DMS114 treated with DMSO at 0.1 percent for 48 hours (cell line): ENCODE data around the gene CENPF.
"Not testable (repeated sequence)": the region's sequence is repeated elsewhere in the genome, so short reads cannot be mapped to it uniquely, and the experiment has no call there.

Experiments used
- DNase-seq: peaks from one replicate; lab custom pipeline; 2025; ENCODE audit not compliant: unreplicated experiment; lab: John Stamatoyannopoulos, UW

Gene CENPF, protein sequence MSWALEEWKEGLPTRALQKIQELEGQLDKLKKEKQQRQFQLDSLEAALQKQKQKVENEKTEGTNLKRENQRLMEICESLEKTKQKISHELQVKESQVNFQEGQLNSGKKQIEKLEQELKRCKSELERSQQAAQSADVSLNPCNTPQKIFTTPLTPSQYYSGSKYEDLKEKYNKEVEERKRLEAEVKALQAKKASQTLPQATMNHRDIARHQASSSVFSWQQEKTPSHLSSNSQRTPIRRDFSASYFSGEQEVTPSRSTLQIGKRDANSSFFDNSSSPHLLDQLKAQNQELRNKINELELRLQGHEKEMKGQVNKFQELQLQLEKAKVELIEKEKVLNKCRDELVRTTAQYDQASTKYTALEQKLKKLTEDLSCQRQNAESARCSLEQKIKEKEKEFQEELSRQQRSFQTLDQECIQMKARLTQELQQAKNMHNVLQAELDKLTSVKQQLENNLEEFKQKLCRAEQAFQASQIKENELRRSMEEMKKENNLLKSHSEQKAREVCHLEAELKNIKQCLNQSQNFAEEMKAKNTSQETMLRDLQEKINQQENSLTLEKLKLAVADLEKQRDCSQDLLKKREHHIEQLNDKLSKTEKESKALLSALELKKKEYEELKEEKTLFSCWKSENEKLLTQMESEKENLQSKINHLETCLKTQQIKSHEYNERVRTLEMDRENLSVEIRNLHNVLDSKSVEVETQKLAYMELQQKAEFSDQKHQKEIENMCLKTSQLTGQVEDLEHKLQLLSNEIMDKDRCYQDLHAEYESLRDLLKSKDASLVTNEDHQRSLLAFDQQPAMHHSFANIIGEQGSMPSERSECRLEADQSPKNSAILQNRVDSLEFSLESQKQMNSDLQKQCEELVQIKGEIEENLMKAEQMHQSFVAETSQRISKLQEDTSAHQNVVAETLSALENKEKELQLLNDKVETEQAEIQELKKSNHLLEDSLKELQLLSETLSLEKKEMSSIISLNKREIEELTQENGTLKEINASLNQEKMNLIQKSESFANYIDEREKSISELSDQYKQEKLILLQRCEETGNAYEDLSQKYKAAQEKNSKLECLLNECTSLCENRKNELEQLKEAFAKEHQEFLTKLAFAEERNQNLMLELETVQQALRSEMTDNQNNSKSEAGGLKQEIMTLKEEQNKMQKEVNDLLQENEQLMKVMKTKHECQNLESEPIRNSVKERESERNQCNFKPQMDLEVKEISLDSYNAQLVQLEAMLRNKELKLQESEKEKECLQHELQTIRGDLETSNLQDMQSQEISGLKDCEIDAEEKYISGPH (N-terminal part only)

DNA sequence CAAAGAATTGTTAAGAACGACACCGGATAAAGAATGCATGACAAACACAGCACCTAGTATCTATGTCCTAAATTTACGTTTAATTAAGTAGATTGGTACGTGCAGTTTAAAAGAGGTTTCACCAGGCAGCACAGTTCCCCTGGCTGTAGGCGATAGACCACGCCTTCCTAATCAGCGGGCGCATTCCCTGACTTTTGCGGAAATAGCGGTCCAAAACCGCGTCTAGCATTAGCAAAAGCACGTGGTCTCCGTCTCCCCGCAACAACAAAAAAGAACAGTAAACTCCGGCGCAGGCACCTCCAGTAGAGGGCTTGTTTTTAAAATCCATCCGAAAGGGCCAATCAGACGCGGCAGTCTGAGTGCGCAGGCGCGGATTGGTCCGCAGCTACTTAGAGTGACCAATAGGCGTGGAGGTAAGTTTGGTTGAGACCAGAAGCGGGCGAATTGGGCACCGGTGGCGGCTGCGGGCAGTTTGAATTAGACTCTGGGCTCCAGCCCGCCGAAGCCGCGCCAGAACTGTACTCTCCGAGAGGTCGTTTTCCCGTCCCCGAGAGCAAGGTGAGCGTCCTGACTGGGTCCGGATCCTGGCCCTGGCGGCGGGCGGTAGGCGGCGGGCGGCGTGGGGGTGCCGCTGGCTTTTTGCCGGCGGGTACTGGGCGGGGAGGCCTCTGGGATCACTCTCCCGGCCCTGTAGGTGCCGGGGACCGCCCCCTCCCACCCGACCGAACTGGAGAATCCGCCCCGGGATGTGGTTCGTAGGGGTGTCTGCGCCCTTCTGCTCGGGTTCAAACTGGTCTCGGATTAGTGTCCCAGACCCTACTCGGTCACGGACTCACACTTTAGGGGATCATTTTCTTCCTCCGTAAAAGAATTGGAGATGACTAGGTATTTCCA lies at the start of gene CENPF:
TSS of gene CENPF (plus strand) at position 432 of the 894 bp plus-strand sequence. CDS start 10,560 bp downstream, outside the sequence.
- peak; percentile 100 for DNase-seq

DNA sequence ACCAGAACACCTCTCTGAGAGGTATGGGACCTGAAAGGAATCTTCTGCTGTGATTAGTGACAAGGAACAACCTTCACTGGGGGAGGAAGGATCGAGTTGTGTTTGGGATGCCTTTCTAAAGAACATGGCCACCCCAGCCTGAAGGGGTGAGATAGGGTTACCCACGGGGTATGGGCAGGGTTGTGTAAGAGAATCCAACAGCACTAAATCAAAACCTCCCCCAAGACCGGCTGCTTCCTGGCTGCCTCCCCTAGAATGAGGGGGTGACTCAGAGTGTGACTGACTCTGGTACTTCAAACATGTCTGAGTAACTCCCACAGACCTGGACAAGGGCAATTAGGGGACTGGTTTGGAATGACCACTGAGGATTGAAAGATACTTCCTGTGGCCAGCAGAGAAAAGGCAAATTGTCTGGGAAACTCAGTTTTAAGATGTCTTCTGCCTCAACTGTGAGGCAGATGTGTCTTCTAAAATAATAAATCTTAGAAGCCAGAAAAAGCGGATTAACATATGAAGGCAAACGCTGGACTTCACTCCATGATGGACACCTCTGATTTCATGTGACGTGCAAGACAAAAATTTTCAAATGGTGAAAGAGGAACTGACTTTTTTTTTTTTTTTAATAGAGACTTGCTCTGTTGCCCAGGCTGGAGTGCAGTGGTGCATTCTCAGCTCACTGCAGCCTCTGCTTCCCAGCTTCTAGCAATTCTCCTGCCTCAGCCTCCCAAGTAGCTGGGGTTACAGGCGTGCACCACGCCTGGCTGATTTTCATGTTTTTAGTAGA lies 44.9 kb upstream of the CENPF start:
- no peak for DNase-seq

DNA sequence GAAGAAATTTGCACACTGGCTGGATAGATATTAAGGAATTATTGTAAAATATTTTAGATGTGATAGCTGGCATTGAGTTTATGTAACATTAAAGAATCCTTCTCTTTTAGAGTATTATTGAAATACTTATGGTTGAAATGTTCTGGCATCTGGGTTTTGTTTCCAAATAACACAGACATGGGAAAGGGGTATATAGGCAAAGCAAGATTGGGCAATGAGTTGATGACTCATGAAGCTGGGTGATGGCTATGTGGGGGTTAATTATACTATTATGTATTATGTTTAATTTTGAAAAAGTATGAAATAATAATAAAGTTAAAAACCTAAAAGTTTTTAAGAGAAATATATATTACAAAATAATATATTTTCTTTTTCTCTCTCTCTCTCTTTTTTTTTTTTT lies 39.1 kb upstream of the CENPF start:
- no peak for DNase-seq

DNA sequence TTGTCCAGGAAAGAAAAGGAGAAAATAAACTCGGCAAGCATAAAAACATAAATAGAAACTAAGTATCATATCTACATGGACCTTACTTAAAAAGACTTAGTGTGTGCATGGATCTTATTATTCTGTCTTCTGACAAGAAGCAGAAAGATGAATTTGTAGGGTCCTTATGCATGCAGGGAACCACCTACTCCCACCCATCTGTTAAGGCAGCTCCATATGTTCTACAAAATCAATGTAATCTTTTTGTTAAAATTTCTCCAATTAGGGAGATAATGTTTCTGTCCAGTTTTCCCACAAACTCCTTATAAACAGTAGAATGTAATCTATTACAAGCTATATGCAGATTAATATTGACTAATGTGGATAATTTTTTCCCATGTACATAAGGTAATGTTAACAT lies 37.7 kb upstream of the CENPF start:
- DNase-seq, result no peak

DNA sequence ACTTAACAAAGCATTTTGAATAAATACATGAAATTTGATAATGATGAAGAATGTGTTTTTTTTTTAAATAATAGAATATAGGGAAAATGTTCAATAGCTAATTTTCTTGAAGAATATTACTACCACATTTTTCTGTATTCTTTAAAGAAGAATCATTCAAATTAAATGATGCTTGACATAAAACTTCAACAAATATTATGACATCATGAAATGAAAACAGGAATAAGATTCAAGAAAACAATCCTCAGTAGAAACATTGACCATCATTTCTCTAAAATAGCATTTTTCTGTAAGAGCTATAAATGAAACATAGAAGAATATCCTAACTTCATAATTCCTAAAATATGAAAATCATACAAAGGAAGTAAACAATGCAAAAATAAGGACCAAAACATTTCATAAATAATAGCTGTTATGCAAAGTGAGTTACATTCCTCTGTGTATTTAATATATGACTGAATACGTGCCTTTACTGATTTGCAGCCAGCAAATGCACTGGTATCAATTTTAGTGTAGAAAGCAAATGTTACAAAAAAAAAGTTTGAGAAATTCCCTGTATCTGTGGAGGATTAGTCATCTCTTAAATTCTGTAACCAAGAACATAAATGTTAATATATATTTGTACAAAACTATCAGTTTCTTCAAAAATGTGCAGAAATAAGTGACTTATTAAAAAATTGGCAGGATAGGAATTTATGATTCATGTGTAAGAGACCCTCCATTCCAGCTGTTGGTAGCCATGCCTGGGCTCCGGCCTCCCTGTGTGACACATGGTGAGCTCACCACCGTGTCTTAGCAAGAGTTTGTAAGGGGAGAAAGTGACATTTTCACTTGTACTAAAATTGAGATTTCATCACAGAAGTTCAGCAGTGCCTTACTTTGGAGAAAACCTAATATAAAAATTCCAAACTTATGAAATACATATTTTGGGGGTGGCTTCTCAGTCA lies 36.6 kb upstream of the CENPF start:
- DNase-seq, result no peak

DNA sequence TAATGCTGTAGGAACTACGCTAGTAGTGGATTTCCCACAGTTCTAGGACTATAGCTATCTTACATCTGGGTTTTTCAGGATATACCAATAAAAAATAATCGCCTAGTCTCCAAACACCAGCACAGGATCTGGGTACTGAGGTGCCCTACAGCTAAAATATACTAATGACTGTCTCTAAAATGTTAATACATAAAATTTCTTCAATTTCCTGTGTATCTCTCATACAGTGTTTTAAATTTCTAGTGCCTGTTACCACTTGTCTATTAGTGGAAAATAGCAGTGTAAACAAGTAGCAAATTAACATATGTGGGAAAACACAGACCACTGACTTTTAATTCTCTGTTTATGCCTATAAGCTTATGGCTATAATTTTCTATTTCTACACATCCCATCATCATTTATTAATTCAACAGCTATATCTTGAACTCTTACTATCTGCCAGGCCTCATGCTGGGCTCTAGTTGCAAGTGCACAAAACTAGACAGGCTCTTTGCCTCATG lies 35.5 kb upstream of the CENPF start:
- DNase-seq, result no peak

DNA sequence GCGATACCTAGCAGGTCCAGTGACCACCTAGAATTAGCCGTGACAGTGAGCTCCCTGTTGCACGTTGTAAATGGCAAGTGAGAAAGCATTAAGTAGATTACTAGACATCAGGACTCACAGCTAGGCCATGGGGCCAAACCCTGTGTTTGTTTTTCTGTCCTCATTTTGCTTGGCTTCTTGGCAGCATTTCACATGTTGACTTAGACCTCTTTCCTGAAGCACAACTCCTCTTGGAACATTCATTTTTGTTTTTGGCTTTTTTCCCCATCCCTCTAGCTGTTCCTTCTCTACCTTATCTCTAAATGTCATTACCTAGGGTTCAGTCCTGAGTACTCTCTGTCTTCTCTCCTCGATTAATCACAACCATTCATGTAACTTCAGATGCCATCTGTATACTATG lies 34.7 kb upstream of the CENPF start:
- DNase-seq, result no peak

DNA sequence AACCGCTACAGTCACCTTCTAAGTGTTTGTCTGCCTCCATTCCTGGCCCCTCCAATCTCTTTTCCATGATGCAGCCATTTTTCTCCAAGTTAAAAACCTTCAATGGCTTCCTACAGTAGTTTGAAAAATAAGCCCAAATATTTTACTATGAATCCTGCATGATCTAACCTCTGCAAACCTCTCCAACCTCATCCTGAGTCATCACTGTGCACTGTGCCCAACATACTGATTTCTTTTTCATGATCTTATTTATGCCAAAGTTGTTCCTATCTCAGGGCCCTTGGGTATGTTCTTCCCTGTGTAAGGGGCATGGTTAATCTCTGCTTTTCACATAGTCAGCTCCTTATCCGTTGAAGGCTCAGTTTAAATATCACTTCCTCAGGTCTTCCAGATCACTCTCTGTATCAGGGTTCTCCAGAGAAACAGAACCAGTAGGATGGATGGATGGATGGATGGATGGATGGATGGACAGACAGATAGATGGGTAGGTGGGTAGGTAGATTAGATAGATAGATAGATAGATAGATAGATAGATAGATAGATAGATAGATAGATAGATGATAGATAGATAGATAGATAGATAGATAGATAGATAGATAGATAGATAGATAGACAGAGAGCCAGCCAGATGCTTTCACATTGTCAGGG lies 33.5 kb upstream of the CENPF start:
- no peak for DNase-seq

DNA sequence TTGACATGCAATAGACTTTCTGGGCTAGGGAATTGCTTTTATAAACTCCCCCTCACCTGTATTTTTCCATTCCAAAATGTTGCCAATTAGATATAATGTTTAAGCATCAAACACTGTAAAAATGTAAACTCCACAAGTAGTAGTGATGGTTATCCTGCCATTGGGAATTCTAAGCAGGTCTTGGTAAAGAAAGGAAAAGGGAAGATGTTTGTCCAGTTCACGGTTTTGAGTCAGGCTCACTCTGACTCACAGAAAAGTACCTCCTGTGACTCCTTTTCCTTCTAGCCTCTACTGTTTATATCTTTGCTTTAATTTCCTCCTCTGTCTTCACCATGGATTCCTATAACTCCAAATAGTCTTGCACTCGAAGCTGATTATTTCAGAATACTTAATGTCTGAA lies 32.6 kb upstream of the CENPF start:
- no peak for DNase-seq

DNA sequence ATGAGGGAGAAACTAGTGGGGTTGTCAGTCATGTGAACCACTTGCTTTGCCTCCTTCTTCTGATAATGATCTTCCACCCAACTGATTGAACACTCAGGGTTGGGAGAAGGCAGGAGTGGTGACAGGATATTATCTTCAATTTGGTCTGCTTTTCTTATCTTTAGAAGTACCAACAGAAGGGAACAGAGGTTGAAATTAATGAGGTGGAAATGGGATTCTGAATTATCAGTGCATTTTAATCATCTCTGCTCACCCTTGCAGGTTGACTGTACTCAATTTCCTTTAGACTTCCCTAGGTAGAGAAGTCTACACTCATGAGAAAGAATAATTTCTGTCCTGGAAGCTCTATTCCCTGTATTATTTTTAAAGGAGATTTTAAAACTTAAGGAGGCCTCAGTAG lies 31.7 kb upstream of the CENPF start:
- no peak for DNase-seq

DNA sequence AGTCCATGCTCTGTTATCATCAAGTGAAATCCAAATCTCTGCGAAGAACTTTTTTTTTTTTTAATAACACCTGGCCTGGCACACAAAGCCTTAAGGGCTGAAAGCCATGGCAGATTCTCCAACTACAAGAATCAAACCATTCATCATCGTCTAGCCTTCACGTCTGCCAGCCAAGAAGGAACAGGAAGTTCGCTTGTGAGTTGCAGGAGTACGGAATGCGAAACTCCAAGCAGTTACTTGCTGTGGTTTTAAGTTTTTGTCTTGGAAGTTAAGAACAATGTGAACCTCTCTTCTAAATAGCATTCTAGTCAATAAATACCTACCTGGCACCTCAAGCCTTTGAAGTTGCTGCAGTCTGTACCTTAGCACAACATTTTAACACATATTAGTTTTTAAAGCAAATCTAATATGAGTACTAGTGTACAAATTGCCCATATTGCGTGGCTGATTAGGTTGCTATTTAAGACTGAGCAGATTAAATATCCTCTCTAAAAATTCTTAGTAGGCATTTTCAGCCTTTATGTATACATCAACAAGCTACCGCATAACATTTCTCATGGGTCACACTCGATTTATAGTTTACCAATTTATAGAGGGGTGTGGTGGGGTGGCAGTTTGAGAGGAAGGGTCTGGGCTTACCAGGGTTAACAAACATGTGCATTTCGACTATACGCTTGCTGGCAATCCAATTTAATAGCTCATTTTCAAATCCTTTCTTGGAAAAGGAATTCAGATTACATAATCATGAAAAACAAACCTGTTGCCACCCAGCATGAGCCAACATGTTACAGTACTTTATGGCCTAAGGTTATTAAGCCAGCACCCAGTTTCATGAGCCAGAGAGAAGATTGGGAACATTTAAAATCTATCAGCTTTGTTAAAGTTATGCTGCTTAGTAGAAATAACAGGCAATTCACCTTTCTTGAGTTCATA lies 29.3 kb upstream of the CENPF start:
- no peak for DNase-seq

DNA sequence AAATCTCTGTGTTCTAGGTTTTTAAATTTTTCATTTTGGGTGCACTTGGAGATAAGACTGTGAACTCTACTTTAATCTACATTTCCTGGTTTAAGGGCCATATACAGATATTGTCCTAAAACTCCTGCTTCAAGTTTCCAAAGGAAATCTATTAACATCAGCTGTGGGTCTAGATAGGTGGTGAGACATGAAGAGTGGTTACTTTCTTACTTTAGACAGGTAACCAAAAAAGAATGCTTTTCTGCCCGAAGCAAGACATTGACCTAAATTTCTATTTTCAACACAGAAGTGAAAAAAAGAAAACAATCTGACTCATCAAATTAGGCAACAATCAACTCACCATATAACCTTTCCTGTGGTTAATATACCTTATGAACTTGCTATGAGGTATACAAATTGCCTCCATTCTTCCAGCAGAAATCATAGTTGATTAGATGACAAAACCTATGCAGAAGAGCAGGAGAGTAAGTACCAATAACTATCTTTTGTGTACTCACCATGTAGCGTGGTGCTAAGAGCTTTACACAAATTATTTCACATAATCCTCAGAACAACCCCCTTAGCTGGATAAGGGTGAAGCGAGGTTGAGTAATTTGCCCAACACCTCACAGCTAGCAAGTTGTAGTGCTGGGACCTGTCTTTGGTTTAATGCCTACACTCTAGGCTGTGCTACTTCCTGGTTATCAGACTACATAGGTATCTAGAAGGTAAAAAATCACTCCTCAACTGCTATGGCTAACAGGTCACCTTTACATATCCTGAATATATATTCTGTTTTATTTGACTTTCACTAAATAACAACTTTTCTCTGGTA lies 28.2 kb upstream of the CENPF start:
- no peak for DNase-seq

DNA sequence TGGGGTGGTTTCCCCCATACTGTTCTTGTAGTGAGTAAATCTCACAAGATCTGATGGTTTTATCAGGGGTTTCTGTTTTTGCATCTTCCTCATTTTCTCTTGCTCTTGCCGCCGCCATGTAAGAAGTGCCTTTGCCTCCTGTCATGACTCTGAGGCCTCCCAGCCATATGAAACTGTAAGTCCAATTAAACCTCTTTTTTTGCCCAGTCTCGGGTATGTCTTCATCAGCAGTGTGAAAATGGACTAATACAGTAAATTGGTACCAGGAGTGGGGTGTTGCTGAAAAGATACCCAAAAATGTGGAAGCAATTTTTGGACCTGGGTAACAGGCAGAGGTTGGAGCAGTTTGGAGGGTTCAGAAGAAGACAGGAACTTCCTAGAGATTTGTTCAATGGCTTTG lies 26.9 kb upstream of the CENPF start:
- DNase-seq, result not testable (repeated sequence)

DNA sequence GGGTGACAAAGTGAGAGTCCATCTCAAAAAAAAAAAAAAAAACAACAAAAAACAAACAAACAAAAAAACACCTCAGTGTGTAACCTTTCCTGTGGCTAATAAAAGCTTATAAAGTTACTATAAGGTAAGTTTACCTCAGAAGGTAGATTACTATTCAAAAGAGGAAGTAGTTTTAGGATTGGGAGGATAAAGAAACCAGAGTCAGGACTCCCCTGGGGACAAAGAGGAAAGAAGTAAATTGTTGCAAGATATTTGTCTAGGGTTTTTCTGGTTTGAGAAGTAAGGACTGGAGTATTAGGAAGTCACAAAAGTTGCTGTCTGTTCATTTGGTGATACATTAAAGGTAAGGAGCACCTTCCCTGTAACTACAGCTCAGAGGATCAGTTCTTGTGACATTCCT lies 23.8 kb upstream of the CENPF start:
- no peak for DNase-seq

DNA sequence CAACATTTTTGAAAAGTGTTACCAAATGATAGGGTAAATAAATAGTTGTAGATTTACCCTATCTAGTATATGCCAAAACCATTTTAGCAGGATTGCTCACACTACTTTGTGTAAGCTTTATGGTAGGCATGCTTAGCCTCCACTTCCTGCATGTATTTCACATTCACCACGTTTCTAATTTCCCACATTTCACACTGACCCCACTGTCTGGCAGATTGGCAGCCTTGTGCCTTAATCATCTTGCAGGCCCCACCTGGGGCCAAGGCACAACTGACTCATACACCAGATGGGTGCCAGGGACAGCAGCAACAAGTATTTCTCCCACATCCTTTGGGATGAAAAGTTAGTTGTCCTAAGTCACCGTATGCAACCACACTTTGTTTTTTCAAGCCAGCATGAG lies 21.2 kb upstream of the CENPF start:
- no peak for DNase-seq
